Measurements from ENCODE around the gene DYNLT1. TPM values are rescaled to one million over a fixed set of nuclear protein-coding genes. Genes with fewer than 3 reads are reported as not detected.

The DYNLT1 gene
- total and polyA plus RNA-seq, 2 experiments from 2014 or later, result 60.9 to 241 TPM

DNA sequence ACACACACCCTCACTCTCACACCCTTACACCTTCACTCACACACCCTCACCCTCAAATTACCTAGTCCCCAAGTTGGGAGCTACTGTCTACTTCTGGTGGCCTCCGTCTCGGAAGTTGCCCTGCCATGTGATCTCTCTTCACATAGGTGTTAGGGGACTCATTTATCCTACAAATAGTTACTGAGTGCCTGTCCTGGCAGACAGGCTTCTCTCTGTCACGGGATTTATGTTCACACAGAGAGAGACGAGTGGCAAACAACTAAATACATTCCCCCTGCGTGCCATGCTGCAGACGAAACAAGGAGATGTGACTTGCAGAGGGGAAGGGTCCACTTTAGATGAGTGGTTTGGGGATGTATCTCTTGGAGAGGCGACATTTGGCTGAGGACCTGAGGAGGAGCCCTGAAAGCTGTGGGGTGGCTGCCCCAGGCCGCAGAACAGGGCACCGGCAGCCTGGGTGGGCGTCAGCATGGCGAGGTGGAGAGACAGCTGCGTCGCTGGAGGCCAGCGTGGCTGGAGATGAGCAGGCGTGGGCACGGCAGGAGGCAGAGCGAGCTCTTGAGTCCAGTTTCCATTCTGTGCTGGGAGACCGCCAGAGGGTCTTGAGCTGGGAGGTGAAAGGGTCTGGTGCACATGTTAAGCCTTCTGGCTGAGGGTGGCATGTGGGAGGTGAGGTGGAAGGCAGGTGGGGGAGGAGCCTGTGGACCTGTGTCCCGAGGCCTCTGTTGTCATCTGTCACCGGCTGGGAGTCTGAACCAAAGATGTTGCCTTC, 17.2 kb downstream of the DYNLT1 start:
- Mint-ChIP-seq H3K4me3 (no peak overlapping the region), H3K27ac (peak overlapping the region; percentile 57; the same call in 1 of the 2 replicates), H3K9me3 (no peaks in the 10 kb centered on the region), H3K36me3 (ENCODE audit: low read depth) (peaks cover 64% of the 10 kb centered on the region), H3K27me3 (ENCODE audit: insufficient read depth, low read depth, poor library complexity) (peaks cover 23% of the 10 kb centered on the region), H3K4me1 (peaks cover 23% of the 10 kb centered on the region)
- Histone ChIP-seq H2AFZ (no peak overlapping the region), H3K4me3 (no peak overlapping the region), H3K27me3 (ENCODE audit: insufficient read depth) (no peaks in the 10 kb centered on the region), H3K27ac (ENCODE audit: low read depth) (no peak overlapping the region), H3K4me2 (no peak overlapping the region), H3F3A (replicated peaks; ENCODE audit: low read depth) (no peaks in the 10 kb centered on the region), H3K79me2 (replicated peaks; ENCODE audit: insufficient read depth) (no peaks in the 10 kb centered on the region), H4K20me1 (replicated peaks; ENCODE audit: insufficient read depth) (peaks cover 10% of the 10 kb centered on the region), H3K9me2 (ENCODE audit: insufficient read depth) (no peaks in the 10 kb centered on the region), H3K4me1 (ENCODE audit: insufficient read depth) (no peaks in the 10 kb centered on the region), H3K36me3 (ENCODE audit: insufficient read depth) (peaks cover 10% of the 10 kb centered on the region; the same call in 1 of the 2 replicates)
- no peak for DNase-seq (ENCODE audit: low spot score)
- TF ChIP-seq CREB1 (CRISPR knock-in tag; IDR thresholded peaks at IDR 0.05; ENCODE audit: low read depth) (no peak), JUNB (IDR thresholded peaks at IDR 0.05; ENCODE audit: unreplicated experiment) (no peak), POLR2AphosphoS5 (IDR thresholded peaks at IDR 0.05; ENCODE audit: low read depth) (no peak)
- TF ChIP-seq, protein P1, sequence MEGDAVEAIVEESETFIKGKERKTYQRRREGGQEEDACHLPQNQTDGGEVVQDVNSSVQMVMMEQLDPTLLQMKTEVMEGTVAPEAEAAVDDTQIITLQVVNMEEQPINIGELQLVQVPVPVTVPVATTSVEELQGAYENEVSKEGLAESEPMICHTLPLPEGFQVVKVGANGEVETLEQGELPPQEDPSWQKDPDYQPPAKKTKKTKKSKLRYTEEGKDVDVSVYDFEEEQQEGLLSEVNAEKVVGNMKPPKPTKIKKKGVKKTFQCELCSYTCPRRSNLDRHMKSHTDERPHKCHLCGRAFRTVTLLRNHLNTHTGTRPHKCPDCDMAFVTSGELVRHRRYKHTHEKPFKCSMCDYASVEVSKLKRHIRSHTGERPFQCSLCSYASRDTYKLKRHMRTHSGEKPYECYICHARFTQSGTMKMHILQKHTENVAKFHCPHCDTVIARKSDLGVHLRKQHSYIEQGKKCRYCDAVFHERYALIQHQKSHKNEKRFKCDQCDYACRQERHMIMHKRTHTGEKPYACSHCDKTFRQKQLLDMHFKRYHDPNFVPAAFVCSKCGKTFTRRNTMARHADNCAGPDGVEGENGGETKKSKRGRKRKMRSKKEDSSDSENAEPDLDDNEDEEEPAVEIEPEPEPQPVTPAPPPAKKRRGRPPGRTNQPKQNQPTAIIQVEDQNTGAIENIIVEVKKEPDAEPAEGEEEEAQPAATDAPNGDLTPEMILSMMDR (conservative IDR thresholded peaks at IDR 0.05; ENCODE audit: low read depth in 2 of 2), result no peak
- no peak for ATAC-seq

- Mint-ChIP-seq H3K4me3 (no peak overlapping the region), H3K9me3 (no peaks in the 10 kb centered on the region), H3K36me3 (ENCODE audit: low read depth) (peaks cover 62% of the 10 kb centered on the region), H3K4me1 (peaks cover 23% of the 10 kb centered on the region), H3K27ac (no peak overlapping the region), H3K27me3 (ENCODE audit: insufficient read depth, low read depth, poor library complexity) (peaks cover 20% of the 10 kb centered on the region)
- DNase-seq (ENCODE audit: low spot score) (no peak), ATAC-seq (no peak)
- Histone ChIP-seq H3K9me2 (ENCODE audit: insufficient read depth) (no peaks in the 10 kb centered on the region), H4K20me1 (replicated peaks; ENCODE audit: insufficient read depth) (peaks cover 6% of the 10 kb centered on the region), H3K4me2 (no peak overlapping the region), H3K79me2 (replicated peaks; ENCODE audit: insufficient read depth) (no peaks in the 10 kb centered on the region), H3K27ac (ENCODE audit: low read depth) (no peak overlapping the region), H3K4me1 (ENCODE audit: insufficient read depth) (no peaks in the 10 kb centered on the region), H3K4me3 (no peak overlapping the region), H3K27me3 (ENCODE audit: insufficient read depth) (no peaks in the 10 kb centered on the region), H3K36me3 (ENCODE audit: insufficient read depth) (peaks cover 10% of the 10 kb centered on the region; the same call in 1 of the 2 replicates), H3F3A (replicated peaks; ENCODE audit: low read depth) (no peaks in the 10 kb centered on the region), H2AFZ (no peak overlapping the region)
- TF ChIP-seq JUNB (IDR thresholded peaks at IDR 0.05; ENCODE audit: unreplicated experiment), result no peak
- no peak for TF ChIP-seq EZH2 (IDR thresholded peaks at IDR 0.05; ENCODE audit: low read depth, unreplicated experiment)
- no peak for TF ChIP-seq CREB1 (CRISPR knock-in tag; IDR thresholded peaks at IDR 0.05; ENCODE audit: low read depth)
- TF ChIP-seq ZNF331 (CRISPR knock-in tag; IDR thresholded peaks at IDR 0.05; ENCODE audit: low read depth), result no peak
These were observed 18.0 kb downstream of the DYNLT1 start for GRCh38 chr6:158626360-158627167.

Data from GM23338 (cell line).